GM18499 (cell line): Measurements from ENCODE around the gene MVB12B.

Experiments
- ATAC-seq: cut with Tn5 transposase; IDR thresholded peaks from one replicate; pipeline ENCODE4 v1.9.1; 2021; ENCODE audit warnings: moderate number of reproducible peaks; ENCODE audit not compliant: insufficient read depth, unreplicated experiment

Gene MVB12B

DNA sequence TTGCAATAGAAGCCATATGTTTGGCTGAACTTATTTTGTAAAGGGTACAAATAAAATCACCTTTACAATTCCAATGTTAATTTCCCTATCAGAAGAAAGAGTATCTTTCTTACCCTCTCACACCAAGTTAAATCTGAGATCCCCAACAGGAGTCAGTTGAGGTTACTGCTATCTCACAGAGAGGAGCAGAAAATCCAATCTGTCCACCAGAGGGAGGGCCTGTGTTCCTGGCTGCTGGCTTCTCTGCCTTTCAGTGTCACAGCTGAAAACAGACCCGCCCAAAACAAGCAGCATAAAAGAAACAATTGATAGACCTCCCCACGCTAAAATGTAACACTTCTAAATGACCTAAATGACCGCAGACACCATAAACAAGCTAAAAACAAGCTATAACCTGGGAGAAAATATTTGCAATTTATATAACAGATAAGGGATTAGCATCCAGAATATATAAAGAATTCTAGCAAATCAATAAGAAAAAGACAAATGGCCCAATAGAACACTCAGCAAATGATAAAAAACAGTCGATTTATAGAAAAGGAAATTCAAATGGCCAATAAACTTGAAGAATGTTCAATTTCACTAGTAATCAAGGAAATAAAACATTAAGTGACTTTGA is 24.5 kb upstream of the MVB12B start:
- no peak for ATAC-seq

DNA sequence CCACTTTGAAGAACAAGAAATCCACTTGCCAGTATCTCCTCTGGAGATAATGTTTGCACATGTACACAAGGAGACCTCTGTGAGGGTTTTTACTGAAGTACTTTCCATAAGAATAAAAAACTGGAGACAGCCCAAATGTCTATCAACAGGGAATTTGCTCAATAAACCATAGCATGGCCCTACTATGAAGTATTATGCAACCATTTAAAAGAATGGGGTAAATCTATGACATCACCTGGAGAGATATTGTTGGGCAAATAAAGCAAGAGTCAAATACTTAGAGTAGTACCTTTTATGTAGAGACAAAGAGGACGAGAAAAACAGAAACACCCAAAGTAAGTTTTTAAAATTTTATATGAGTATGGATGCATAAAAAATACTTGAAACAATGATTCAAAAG is 23.9 kb upstream of the MVB12B start:
- ATAC-seq: no peak

DNA sequence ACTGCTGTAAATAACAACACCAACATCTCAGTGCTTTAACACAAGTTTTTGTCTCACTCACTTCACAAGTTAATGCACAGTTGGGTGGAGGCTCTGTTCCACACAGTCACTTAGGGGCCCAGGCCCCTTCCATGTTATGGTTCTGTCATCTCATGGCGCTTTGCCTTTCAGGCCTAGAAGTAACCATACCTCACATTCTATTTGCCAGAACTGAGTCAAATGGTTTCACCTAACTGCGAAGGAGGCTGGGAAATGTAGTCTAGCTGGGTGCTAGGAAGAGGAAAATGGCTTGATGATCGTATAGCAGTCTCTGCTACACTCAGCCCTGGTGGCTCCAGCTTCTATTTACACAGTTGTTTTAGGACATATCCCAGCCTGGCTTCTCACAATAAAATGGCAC is 23.1 kb upstream of the MVB12B start:
- no peak for ATAC-seq

DNA sequence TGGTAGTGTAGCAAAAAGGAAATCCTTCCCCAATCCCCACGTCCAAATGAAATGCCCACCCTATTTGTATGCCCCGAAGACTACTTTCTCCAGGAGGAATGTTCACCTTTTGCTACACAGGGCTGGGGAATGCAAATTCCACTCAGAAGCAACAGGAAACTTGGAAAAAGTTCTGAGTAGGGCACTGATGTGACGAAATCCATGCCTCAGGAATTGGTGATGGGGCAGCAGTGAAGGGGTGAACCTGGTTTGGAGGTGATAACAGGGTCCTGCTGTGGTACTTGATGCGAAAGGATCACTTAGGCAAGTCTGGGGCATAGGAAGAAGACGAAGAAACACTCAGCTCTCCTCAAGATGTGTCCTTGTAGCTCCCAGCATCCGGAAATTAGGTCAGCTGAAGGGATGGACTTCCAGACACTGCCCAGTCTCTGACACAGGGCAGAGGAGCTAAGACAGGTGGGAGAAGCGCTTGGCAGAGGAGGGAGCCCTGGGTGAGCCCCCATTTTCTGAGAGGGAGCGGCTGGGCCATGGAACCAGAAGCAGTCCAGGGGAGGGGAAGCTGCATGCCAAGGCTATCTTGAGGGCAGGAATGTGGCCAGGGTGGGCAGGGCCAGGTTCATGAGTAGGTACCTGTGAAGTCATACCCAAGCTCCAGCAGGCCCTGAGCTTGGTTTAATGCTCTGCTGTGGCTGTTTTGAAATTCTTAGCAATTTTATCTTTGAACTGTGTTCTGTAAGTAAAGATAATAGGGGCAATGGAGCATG is 22.2 kb upstream of the MVB12B start:
- no peak for ATAC-seq

DNA sequence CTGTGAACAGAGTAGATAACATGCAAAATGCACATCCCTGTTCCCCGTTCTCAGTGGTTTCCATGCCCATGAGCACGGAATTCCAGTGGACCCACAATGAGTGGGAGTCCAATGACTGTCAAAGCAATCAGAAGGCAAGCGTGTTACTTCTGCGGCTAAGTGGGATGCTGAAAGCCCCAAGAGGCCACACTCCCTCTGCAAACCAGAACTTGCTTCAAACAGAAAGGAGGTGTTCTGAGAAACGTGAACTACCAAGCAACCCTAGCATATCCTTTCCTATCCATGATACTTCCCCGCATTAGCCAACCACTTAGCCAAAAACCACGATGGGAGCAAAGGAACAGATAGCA is 21.7 kb upstream of the MVB12B start:
- ATAC-seq: no peak

DNA sequence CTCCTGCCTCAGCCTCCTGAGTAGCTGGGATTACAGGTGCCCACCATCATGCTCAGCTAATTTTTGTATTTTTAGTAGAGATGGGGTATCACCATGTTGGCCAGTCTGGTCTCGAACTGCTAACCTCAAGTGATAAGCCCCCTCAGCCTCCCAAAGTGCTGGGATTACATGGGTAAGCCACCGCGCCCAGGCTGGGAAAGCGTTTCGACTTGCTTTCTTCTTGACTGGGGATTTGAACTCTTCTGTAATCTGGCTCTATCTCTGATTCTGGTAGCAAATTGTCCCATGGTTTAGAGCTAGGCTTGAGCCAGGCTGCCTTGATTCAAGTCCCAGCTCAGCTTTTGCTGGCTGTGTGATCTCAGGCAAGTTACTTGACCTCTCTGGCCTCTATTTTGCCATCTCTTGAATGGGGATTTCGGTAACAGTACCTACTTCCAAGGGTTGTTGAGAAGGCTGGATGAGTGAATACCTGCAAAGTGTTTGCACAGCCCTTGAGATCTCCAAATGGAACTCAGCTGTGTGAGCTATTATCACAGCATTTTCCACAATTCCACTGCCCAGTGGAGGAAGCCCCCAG is 20.5 kb upstream of the MVB12B start:
- ATAC-seq: no peak

DNA sequence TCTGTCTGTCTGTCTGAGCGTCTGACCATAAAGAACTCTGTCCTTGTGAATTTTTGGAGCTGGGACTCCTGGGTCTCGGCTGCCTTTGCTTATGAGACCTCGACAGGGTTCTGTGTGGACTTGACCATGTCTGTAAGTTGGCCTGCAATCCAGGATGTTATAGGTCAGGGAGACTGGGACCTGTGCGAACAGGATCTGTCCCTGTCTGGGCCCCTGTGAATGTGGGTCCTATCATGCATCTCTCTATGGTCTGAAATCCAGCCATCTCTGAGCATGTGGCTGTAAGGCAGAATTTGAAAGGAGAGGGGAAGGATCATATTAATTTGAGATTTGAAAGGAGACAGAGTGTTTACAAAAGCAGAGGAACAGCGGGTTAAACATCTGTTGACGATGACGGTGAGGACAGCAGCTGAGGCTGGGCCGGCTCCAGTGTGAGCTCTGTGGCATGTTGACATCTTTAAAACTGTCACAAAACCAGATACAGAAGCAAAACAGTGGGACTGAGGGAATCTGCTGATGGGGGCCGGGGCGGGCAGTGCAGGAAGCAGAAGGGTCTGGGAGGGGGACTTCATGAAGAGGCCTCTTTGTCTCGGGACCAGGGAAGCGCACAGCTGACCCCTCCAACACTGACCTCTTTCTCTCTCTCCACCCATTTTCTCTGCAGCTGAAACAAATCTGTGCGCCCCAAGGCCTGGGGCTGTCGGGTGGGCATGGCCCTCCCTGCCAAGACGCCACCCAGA is 19.1 kb upstream of the MVB12B start:
- no peak for ATAC-seq

DNA sequence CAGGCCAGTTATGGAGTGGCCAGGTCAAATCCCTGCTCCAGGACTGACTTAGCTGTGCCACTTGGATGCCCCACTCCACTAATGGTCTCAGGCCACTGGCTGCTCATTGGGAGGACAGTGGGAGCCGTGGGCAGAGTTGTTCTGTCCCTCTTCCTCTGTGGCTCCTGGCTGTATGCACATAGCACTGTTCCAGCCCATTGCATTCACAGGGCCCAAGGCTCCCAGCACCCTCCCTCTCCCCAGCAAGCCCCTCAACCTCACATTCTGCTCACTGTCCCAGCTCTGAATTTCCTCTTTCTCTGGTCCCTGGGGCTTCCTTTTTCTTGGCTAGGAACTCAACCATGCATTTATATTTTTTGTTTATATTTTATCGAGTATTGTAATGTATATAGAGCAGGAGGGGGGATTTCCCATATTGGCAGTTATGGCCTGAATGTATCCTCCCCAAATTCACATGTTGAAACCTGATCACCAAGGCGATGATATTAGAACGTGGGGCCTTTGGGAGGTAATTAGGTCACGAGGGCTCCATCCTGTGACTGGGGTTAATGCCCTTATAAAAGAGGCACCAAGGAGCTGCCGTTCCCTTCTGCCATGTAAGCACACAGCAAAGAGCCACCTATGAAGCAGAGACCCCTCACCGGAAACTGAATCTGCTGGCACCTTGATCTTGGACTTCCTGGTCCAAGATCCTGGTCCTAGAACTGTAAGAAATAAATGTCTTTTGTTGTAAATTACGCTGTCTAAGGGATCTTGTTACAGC is 17.0 kb upstream of the MVB12B start:
- no peak for ATAC-seq

DNA sequence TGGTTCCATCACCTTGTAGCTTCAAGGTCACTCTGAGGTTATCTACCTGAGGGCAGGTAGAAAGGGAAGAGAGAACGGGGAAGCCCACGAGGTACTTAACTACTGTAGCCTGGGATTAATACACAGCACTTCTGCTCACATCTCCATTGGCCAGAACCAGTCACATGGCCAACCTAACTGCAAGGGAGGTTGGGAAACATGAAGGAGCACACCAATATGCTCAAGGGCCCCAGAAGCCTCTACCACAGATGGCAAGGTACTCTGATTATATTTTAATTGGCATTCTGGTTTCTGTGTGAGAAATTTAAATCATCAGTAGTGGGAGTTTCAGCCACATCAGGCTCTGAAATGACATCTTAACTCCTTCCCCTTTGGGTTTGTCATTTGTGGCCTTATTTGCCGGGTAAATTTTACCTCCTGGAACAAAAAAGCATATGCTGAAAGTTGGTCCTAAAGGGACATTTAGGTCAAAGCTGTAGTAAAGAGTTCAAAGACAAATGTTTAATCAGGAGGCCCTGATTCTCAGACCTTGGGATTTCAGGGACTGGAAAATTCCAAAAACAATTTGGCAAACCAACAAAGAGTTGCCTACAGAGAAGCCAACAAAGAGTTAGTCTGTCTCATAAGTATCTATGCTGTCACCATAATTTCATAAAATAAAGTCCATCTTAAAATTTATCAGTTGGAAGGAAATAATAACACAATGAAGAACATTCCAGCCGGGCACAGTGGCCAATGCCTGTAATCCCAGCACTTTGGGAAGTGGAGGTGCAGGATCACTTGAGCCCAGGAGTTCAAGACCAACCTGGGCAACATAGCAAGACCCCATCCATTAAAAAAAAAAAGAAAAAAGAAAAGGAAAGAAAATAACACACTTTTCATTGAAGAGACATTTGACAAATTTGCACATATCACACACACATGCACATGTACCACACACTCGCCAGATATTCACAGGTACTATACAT is 13.8 kb upstream of the MVB12B start:
- no peak for ATAC-seq

DNA sequence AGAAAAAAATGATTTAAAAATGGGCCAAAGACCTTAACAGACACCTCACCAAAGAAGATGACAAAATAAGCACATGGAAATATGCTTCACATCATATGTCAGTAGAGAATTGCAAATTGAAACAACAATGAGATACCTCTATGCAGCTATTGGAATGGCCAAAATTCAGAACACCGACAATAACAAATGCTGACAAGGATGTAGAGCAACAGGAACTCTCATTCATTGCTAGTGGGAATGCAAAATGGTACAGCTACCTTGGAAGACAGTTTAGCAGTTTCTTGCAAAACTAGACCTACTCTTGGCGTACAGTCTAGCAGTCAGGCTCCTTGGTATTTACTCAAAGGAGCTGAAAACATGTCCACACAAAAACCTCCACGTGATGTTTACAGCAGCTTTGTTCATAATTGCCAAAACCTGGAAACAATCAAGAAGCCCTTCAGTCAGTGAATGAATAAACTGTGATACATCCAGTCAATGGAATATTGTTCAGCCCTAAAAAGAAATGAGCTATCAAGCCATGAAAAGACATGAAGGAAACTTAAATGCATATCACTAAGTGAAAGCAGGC is 10.5 kb upstream of the MVB12B start:
- no peak for ATAC-seq

DNA sequence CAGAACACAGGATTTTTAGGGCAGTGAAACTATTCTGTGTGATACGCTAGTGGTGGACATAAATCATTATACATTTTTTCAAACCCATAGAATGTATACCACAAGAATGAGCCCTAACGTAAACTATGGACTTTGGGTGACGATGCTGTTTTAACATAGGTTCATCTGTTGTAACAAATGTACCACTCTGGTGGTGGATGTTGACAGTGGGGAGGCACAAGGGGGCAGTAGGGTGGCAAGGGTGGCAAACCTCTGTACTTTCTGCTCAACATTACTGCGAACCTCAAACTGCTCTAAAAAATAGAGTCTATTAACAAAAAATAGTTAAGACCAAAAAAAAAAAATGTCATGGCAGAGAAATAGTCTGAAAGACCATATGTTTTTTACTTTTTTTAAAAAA is 9.1 kb upstream of the MVB12B start:
- ATAC-seq: no peak

DNA sequence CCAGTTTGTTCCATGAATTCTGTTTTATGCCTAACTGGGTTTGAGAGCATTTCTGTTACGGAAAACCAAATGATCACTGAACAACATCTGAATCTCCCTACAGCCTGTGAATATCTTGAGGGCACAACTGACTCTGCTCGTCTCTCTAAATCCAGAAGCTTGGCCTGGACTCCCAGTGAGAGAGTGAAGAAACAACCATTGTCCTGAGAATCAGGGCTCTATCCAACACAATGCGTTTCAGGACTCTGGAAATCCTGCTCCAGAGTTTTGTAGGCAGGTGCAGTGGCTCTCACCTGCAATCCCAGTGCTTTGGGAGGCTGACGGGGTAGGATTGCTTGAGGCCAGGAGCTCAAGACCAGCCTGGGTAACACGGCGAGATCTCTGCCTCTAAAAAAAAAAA is 7.8 kb upstream of the MVB12B start:
- no peak for ATAC-seq

DNA sequence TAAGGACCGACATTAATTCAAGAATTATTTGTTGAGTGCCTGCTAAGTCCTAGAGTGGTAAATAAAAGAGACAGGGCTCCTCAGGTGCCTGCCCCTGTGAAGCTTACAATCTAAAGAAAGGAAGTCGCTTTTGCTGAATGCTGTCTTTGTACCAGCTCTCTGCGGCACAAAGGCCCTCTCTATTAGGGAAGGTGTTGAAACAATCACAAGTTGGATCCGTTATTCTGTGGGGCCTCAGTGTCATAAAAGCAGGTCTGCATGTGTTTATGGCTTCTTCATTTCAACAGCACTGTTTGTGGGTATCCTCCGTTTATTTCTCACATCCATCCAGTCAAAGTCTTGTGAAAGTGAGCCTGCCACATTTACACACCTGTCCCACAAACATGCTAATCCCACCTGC is 7.0 kb upstream of the MVB12B start:
- no peak for ATAC-seq

DNA sequence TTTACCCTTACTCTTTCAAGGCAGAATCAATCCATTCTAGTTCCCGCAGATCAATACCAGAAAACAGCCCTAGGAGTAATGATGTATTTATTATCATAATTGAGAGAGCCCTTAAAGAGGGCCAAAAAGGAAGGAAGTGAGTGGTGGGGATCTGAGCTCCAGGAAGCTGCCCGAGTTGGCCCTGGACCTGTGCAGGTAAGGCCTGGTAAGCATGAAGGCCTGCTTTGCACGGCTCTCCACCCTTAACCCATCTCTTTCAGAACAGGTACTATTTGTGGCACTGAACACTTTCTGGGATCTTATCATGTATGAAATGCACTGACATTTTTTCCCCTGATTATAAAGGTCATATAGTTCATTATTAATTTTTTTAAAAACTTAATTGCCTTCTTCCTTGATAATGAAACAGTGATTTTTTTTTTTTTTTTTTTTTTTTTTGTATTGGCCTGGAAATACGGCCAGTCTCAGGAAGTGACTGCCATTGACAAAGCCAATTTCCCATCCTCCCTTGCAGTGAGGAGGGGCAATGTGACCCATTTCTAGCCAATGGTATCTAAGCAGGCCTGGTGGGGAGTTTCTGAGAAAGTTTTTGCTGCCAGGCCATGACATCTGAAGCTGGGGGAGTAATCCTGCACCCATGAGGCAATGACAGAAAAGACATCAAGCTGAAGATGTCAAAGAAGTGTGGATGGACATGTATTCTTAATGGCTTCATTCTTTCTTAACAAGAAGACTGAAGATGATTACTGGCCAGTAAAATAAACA is 6.3 kb upstream of the MVB12B start:
- no peak for ATAC-seq

DNA sequence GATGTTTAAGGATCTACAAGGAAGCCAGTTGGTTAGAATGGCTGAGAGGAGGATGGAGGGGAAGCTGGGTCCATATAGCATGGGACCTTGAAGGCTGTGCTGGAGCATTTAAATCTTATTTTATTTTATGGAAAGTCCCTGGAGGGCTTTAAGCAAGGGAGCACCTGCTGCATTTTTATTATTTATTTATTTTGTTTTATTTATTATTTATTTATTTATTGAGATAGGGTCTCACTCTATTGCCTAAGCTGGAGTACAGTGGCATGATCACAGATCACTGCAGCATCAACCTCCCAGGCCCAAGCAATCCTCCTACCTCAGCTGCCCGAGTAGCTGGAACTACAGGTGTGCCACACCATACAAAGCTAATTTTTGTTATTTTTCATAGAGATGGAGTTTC is 4.9 kb upstream of the MVB12B start:
- ATAC-seq: no peak

DNA sequence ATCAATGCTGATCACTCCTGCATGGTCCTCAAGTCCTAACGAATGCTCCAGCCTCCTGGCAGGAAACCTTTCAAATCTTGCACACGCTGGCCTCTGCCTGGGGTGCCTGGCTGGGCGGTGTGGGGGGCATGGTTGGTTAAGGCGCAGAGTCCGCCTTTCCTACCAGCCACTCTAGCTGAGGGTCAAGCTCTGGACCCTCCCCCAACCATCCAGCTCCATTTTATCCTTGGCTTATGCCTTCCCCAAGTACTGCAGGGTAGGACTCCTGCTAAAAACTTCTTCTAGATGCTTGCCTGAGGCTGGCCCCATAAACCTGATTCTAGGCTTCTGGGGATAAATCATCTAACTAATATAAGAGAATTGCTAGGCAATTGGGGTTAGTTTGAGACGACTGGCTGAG is 808 bp upstream of the MVB12B start:
- no peak for ATAC-seq

DNA sequence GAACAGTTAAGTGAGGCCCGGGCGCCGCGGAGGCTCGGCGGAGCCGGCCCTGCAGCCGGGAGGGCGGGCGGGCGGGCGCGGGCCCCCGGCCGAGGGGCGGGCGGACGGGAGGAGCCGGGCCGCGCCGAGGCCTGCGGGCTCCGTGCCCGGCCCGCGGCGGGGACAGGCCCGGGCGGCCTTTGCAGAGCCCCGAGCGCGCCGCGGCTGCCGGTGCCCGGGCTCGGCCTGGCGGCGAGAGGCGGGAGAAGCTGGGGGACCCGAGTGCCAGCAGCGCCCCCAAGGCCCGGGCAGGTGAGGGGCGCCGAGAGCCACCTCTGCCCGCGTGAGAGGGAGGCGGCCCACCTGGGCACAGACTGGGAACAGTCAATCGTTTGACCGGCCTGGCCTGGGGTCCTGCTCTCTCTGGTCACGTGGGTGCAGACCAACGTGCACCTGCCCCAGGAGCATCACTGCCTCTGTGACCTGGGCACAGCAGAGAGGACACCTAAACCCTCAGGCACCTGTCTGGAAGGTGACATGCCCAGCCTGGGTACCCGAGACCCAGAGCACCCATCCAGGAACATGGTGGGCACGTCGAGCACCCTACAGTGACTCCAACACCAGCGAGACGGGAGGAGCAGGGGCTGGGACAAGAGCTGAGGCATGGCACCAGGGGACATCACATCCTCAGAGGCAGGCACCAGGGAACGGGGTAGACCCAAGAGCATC is 531 bp downstream of the MVB12B start:
- ATAC-seq: no peak

DNA sequence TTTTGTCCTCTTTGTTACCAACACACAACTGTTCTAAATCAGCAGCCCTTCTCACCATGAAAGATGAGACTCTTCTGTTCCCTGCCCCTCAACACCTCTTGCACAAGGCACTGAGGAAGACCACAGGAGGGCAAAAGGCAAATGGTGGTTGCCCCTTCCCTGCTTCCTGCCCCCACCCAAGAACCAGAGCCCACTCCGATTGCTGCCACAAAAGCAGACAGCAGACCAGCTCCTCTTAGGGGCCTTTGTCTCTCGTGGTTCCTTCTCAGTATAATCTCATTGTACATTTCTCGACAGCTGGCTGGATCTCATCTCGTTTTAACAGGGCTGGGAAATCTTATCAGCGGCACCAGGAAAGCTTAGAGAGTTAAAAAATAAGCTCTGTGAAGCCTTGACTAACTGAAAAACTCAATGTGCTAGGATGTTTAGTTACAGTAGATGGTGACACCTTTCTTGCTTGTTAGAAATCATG is 1.1 kb downstream of the MVB12B start:
- ATAC-seq: no peak
